Activated T-helper 1 cell treated with Interleukin-2 at 50 U/mL for 16 hours (primary cell): ENCODE results near the gene KCTD11.

Experiments
- DNase-seq: peaks from one replicate; pipeline ENCODE4 v3.0.0-alpha.2; 2020; ENCODE audit warnings: low read depth

KCTD11 gene

DNA sequence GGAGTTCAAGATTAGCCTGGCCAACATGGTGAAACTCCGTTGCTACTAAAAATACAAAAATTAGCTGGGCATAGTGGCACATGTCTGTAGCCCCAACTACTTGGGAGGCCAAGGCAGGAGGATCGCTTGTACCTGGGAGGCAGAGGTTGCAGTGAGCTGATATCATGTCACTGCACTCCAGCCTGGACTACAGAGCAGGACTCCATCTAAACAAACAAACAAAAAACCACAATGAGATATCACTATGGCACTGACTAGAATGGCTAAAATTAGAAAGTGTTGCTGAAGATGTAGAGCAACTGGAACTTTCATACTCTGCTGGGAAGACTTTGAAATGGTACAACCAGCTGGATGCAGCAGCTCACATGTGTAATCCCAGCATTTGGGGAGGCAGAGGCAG, 22.4 kb downstream of the KCTD11 start:
- no peak for DNase-seq

DNA sequence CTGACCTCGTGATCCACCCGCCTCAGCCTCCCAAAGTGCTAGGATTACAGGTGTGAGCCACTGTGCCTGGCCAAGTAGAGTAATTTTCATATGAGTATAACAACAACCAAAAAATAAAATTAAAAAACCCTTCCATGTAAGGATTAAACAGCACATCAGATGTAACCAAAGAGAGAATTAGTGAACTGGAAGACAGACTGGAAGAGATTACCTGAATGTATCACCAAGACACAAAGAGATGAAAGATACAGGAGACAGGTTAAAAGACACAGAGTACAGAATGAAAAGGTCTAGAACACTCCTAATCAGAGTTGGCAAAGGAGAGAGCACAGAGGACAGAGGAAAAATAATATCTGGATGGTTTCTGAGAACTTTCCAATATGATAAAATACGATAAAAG, 27.2 kb downstream of the KCTD11 start:
- DNase-seq = no peak

DNA sequence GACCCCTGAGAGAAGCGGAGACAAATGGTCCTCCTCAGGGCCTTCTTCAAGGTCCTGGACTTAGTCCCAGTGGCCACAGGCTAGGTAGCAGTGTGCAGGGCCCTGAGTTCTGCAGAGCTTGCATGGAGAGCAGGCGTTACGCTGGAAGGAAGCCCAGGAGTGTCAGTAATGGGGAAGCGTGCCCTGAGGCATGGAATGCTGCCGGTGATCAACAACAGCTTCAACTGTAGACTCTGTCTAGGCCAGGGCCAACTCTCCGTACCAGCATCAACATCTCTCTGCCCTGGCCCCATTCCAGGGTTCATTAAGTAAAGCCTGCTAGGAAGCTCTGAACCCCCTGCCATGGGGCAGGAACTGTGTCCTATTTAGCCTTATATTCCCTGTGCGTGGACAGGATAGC, 28.4 kb downstream of the KCTD11 start:
- DNase-seq = no peak

DNA sequence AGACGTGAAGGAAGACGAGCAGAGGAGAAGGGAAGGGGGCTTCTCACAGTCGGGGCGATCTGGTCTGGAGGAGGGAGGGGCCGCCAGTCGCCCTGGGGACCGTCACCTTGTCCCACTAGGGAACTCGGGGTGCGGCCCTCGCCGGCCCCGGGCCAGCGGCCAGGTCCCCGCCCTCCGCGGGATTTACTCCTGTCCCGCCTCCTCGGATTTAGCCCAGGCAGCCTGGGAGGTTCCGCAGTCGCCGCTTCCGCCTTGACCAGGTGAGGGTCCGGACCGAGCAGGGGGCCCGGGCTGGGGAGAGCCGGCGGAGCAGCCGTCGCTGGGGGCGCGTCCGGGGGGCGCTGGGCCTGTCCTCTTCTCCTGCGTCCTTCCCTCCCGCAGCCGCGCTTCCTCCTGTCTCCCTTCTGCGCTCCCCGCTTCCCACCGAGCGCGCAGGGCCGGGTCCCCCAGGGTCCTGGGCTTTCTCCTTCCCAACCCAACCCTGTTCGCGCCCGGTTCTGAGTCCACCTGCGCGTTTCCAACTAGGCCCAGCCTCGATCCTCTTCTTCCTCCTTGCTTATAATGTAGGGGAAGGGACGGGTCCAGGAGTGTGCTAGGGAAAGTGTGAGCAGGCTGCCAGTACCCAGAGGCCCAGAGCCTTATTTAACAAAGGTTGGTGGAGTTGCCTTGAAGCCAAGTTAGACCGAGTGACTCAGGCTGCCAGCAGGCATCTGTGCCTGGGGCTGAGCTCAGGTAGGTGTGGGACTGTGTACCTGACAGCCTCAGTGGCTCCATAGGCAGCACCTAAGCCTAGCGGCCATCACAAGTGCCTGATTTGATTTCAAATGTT, 29.1 kb downstream of the KCTD11 start, which contains the start of gene TNK1:
TSS of gene TNK1 (plus strand) at position 235 of the 829 bp plus-strand sequence. CDS start 1,838 bp downstream, outside the sequence.
- no peak for DNase-seq

DNA sequence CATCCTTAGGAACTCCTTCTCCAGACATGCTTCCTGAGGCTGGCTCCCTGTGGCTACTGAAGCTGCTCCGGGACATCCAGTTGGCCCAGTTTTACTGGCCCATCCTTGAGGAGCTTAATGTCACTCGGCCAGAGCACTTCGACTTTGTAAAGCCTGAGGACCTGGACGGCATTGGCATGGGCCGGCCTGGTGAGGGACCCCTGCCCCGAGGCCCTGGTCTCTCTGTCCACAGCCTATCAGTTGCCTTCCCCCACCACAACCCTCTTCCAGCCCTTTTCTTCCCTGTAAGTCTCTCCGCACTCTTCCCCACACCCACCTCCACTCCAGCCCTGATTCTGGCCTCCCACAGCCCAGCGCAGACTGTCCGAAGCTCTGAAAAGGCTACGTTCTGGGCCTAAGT, 30.9 kb downstream of the KCTD11 start:
- DNase-seq = no peak

DNA sequence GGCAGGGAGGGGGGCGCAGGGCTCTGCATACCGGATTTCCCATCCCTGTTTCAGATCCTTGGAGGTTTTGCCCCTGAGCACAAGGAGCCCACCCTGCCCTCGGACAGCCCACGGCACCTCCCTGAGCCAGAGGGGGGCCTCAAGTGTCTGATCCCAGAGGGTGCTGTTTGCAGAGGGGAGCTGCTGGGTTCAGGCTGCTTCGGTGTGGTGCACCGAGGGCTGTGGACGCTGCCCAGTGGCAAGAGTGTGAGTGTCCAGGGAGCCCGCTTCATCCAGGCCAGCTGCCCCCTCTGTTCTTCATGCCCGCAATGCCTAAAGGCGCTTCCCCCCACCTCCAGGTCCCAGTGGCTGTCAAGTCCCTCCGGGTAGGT, 31.4 kb downstream of the KCTD11 start:
- DNase-seq = no peak

DNA sequence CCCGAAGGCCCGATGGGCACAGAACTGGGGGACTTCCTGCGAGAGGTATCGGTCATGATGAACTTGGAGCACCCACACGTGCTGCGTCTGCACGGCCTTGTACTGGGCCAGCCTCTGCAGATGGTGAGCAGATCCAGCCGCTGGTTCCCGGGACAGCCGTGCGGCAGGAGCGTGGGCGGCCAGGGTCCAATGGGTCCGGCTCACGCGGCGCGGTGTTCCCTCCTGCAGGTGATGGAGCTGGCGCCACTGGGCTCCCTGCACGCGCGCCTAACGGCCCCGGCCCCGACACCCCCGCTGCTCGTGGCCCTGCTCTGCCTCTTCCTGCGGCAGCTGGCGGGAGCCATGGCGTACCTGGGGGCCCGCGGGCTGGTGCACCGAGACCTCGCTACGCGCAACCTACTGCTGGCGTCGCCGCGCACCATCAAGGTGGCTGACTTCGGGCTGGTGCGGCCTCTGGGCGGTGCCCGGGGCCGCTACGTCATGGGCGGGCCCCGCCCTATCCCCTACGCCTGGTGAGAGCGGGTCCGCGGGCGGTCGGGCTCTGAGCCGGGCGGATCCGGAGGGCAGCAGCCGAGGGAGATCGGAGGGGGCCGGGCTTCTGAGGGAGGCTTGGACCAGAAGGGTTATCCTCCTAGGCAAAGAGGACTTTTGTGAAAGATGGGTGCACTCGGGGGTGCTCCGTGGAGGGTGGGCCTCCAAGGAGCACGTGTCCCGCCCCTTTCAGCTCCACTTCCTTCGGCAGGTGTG, 32.0 kb downstream of the KCTD11 start:
- peak; percentile 71 for DNase-seq

DNA sequence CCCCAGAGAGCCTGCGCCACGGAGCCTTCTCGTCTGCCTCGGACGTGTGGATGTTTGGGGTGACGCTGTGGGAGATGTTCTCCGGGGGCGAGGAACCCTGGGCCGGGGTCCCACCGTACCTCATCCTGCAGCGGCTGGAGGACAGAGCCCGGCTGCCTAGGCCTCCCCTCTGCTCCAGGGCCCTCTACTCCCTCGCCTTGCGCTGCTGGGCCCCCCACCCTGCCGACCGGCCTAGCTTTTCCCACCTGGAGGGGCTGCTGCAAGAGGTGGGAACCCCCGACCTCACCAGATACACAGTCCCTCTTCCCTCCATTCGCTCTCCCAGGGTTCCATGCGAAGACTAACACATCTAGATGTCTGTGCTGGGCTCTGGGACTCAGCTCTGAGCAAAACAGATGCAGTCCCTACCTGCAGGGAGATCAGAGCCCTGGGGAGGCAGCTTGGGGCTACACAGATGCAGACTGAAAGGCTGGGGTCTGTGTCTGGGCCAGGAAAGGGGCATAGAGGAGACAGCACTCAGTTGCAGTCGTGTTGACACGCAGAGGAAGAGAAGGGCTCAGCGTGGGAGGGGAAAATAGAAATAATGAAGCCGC, 32.6 kb downstream of the KCTD11 start:
- DNase-seq = no peak

DNA sequence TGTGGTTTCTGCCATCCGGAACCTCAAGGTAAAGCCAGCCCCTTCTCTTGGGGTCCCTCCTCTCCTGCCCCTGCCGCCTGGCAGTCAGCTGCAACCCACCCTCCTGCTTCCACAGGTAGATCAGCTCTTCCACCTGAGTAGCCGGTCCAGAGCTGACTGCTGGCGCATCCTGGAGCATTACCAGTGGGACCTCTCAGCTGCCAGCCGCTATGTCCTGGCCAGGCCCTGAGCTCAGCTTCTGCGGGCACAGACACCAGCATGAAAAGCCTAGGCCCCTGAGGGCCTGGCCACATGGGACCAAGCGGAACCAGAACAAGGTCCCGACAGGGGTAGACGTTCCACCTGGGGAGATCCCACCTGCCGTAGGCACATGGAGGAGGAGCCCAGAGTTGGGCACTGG, 36.9 kb downstream of the KCTD11 start:
- no peak for DNase-seq

DNA sequence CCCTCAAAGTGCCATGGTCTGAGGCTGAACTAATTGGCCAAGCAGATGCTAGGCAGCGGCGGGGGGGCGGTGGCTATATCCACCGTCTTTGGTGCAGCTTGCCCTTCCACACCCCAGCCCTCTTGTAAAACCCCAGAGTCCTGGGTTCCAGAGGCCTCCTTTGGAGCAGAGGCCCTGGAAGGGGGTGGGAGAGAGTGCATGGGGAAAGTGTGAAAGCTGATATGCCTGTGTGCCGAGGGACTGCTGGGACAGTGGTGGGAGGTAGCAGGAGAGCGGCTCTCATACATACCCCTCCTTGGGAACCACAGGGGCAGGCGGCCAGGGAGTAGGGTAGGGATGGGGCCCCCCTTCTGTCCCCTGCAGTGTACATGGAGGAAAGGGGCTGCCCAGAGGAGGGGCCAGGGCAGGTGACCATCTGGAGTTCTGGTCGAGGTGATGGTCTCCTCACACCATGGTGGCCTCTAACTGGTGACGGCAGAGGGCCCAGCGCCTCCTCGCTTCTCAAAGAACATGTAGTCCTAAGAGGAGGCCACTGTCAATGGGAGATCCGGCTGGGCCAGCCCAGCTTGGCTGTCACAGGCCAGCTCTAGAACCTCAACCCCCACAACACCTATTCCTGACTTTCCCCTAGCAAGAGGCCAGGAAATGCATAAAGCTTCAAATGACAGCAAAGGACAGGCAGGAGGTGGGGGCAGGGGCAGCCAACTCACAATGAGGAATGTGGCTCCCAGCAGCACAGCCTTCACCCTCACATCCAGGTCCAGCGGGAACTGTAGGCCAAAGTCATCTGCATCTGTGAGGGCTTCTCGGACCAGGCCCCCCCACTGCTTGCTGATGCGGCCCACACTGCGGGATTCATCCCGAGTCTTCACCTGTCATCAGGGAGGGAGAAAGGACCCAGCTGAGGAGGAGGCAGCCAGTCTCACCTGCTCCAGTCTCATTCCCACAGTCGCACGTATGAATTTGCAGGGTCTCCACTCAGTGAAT, 38.3 kb downstream of the KCTD11 start:
- no peak for DNase-seq

DNA sequence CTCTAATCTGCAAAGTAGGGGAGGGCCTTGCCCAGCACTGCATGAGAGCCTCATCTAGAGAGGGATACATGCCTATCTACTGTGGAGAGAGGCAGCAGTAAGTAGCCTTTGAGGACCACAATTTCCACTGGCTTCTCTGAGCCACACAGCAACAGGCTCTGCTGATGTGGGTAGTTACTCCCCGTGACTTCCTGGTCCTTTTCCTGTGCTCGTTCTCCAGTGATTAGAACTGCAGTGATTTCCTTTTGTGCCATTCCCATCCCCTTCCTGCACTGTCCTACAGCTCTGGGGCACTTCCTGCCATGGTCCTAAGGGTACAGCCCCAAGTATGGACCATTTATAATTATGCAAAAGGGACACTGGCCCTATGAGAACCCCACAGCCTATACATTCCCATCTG, 39.3 kb downstream of the KCTD11 start:
- no peak for DNase-seq

DNA sequence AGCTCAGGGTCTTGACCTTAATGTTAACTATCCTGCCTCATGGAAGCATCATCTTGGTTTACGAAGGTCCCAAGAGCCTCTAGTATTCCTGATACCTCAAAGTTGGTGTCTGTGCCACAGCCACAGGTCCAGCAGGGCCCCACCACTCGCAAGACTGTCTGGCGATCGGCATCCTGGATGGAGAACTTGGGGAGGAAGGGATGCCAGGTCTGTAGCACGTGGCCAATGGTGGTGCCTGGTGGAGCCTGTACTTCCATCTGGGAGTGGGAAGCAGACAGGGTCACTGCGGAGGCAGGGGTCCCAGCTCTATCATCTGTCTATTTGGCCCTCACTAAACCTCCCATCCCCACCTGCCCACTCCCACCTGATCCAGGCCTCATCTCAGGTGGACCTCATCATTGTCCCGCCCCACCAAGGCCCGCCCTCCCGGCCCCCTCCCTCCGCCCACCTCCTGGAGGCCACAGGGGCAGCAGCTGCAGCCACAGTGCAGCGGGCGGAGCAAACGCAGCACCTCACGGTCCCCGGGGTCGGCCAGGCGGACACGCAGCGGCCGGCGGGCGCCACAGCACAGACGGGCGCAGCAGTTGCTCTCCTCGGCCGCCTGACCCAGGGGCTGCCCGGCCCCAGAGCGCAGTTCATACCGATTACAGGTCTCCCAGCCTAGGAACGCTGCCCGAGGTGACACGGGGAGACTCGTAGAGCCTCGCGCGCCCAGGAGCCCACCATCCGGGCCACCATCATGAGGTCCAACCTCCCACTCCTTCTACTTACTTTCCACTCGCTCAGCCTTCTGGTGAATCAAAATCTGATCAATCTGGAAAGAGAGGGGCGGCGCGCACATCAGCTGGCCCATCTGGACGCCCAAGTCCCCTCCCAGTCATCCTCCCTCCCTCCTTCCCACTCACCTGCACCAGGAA, 41.0 kb downstream of the KCTD11 start:
- no peak for DNase-seq

DNA sequence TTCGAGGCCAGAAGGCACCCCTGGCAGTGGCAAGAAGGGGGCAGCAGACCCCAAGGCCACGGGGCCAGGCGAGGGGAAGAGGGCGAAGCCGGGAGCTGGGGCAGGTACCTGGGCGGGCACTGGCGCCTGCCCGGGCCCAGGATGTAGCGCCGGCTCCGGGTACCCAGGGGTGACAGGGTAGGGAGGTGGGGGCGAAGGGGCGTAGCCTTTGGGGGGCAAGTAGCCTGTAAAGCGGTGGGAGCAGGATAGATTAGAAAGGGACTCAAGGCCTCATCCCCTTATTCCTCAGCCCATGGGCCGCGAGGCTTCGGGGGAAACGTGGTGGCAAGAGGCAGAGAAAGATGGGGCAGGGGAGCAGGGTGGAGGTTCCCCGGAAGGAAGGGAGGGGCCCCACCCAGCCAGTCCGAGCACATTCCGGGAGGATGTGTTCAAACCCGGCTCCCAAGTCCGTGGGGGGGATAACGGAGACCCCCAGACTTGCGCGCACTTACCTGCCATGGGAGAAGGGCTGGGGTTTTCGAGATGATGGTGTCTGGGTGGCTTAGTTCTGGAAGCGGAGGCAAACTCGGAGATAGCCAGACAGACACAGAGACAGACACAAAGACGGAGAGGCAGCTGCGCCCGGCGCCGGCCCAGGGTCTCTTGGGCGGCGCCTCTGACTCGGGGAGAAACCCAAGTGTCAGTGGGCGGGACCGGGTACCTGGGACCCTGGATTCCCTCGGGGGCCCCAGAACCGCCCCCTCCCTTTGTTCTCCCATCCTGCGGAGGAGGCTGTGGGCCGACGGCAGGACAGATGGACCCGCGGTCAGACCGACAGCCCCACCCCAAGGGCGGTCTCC, 41.9 kb downstream of the KCTD11 start:
- DNase-seq = peak; percentile 52

DNA sequence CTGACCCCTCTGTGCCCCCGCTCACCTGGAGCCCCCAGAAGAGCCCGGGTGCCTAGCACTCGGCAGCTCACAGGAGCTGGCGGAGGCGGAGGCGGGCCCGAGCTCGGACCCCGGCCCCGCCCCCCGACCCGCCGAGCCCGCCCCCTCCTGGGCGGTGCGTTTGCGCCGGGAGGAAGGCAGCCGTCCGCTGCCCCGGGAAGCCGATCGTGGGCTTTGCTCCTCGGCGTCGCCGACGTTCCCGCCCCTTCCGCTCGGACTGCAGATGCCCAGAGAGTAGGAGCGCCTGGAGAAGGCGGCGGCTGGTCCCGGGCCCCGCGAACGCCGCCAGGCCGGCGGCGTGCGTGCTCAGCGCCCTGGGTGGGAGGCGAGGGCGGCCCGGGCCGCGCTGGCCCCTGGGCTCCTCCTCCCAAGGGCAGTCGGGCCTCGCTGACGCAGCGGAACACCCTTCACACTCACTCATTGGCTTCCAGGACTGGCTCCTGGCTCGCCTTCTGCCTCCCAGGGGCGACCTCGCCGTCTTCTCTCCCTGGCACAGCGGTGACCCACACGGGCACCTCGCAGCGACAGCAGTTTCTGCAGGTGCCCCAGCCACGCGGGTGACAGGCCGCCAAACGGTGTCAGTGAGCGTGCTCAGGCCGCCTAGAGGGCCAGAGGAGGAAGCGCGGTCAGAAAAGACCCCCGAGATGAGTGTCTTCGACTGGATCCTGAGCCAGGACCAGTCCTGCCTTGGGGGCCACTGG, 42.7 kb downstream of the KCTD11 start, which contains the start of gene PLSCR3:
TSS of gene PLSCR3 (minus strand) at position 74 of the 740 bp plus-strand sequence. CDS start 415 bp downstream, outside the sequence.
- DNase-seq = peak; percentile 75

DNA sequence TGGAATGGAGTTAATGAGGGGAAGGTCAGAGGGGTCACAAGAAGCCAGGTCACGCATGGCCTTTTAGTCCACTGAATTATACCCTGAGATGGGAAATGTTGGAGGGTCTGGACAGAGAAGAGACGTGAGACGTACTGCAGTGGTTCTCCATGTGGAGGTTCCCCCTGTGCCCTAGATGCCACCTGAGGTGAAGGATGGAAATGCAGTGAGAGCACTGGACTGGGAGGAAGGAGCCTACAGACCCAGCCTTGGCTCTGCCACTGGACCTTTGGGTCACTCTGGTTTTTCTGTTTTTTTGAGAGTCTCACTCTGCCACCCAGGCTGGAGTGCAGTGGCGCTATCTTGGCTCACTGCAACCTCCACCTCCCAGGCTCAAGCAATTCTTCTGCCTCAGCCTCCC, 44.2 kb downstream of the KCTD11 start:
- no peak for DNase-seq

DNA sequence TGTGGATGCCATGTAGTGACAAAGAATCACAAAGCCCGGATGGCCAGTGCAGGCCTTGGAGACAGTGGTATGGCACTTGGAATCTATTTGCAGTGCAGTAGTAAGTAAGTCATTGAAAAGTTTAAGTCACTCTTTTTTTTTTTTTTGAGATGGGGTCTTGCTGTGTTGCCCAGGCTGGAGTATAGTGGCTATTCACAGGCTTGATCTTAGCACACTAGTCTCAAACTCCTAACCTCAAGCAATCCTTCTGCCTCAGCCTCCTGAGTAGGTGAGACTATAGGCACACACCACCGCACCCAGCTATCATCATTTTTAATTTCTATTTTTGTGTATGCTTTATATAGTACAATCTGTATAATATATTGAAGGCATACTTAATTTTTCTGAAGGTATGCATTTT, 46.6 kb downstream of the KCTD11 start:
- DNase-seq = no peak

DNA sequence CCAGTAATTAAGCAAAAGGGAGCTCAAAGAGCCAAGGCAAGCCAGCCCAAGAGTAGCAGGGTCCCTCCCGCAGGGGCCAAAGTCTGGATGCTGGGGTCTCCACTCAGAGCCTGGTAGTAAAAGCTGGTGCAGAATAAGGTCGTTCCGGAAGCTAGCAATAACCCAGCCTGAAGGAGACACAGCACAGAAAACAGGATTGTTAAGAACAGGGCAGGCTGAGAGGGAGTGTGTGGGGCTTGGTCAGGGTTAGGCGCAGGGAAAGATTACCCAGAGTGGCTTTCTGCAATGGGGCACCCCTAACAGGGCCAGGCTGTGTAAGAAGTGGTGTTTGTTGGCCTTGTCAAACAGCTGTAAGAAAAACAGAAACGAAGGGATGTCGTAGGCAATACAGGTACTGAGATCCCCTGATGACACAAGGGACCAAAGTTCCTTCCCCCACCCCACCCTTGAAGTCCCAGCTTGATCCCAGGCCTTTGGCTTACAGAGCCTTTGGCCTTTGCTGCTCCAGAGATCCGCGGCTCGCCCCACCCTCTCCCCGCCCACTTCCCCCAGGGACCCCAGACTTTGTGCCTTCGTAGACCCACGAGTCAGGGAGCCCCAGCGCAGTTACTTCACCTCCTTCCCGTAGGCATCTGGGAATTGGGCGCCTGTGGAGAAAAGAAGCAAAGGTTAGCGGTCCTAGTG, 51.2 kb downstream of the KCTD11 start:
- DNase-seq = no peak

DNA sequence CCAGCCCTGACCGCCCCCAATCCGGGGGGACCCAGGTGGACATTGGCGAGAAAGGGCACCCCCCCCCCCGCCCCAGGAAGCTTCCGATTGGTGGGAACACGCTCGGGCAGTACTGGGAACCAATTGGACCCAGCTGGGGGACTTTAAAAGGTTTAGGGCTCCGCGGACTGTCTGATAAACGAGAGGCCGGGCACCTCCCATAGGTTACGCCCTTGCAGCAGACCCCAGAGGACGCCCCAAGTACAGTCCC, 51.7 kb downstream of the KCTD11 start:
- no peak for DNase-seq
